Mononuclear cell (primary cell): ENCODE data around the gene LATS1. TPM values are rescaled to one million over a fixed set of nuclear protein-coding genes. Genes with fewer than 3 reads are reported as not detected.
A peak's percentile ranks its signal among the peaks of the same experiment; 100 is the strongest.

Experiments
- H3K27me3 ChIP-seq: 2 replicates; pipeline ENCODE4 v1.6.0; 2011; ENCODE audit warnings: low read length, control low read depth; ENCODE audit not compliant: insufficient read depth
- H3K4me1 ChIP-seq: 2 replicates; pipeline ENCODE4 v1.5.1; 2011; ENCODE audit warnings: mild to moderate bottlenecking, low read length, control low read depth; ENCODE audit not compliant: insufficient read depth
- H3K4me3 ChIP-seq: 2 replicates; pipeline ENCODE4 v1.5.1; 2011; ENCODE audit warnings: mild to moderate bottlenecking, low read length, moderate library complexity
- H3K9me3 ChIP-seq: 2 replicates; pipeline ENCODE4 v1.5.1; 2011; ENCODE audit warnings: low read depth, mild to moderate bottlenecking, control low read depth, low read length
- total RNA-seq: library from RNA; depleted of rRNA; stranded (reverse); fragments of >200 nt; gene quantifications from one replicate; pipeline ENCODE4 v1.2.3, GENCODE V29; 2012

LATS1 gene
- total RNA-seq, 1 donor, result 32.2 TPM

- Histone ChIP-seq H3K9me3 (no peaks in the 10 kb centered on the region), H3K4me1 (peaks cover 20% of the 10 kb centered on the region), H3K4me3 (peak within 1 kb of the TSS; percentile 92), H3K27me3 (no peaks in the 10 kb centered on the region)
Observed at GRCh38 chr6:149648148-149649145, 69.5 kb downstream of the LATS1 start, which contains the start of gene KATNA1. KATNA1 (minus strand) TSS chr6:149648714; CDS start chr6:149638547, 10,167 bp downstream.

- H3K9me3 ChIP-seq, result no peaks in the 10 kb centered on the region
Observed at GRCh38 chr6:149646599-149646998, 71.3 kb downstream of the LATS1 start.

DNA sequence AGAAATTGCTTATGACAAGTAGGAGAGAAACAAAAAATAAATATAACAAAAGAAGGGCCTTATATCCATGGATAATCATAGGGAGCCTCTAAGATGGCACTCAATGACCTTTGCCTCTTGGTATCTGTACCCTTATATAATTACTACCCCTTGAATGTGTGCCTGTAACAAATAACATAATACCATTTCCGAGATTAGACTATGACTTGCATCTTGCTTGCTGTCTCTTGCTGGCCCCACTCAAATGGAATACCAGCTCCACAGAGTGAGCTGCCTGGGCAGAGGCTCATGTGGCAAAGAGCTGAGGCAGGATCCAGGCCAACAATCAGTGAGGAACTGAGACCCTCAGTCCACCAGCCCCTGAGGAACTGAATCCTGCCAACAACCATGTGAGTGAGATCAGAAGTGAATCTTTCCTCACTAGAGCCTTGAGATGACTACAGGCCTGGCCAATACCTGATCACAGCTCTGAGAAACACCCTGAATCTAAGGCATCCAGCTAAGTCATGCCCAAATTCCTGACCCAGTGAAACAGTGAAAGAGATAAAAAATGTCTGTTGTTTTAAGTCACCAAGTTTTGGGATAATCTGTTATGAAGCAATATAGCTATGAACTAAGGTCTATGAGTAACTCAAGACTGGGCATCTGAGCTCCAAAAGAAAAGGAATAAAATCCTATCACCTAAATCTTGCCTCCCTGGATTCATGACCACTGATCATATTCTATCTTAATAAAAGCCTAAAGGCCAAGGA, 74.9 kb downstream of the LATS1 start:
- Histone ChIP-seq H3K4me3 (no peak overlapping the region), H3K27me3 (no peaks in the 10 kb centered on the region), H3K9me3 (no peaks in the 10 kb centered on the region), H3K4me1 (peaks cover 12% of the 10 kb centered on the region)

More at GRCh38 chr6:149646599-149646998, 71.3 kb downstream of the LATS1 start:
- Histone ChIP-seq H3K4me3 (no peak overlapping the region), H3K27me3 (no peaks in the 10 kb centered on the region), H3K4me1 (peaks cover 20% of the 10 kb centered on the region)

DNA sequence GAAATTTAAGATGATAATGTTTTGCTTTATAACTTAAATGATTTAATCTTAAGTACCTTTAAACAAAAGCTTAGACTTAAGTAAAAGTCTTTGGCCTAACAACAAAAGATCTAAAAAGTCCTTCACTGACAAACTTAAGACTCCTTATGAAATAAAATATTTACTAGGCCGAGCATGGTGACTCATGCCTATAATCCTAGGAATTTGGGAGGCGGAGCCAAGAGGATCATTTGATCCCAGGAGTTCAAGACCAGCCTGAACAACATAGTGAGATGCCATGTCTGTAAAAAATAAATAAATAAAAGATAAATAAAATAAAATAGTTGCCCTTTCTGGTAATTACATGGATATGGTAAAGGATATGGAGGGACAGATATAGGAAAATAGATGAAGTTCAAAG, 81.8 kb downstream of the LATS1 start:
- Histone ChIP-seq H3K9me3 (no peaks in the 10 kb centered on the region), H3K4me3 (no peak overlapping the region), H3K4me1 (no peaks in the 10 kb centered on the region), H3K27me3 (no peaks in the 10 kb centered on the region)

GRCh38 chr6:149634315-149634714, 83.6 kb downstream of the LATS1 start:
- Histone ChIP-seq H3K27me3 (no peaks in the 10 kb centered on the region), H3K4me3 (no peak overlapping the region), H3K9me3 (no peaks in the 10 kb centered on the region), H3K4me1 (peaks cover under 1% of the 10 kb centered on the region)

- Histone ChIP-seq H3K27me3 (no peaks in the 10 kb centered on the region), H3K4me3 (no peak overlapping the region), H3K9me3 (no peaks in the 10 kb centered on the region), H3K4me1 (peaks cover 10% of the 10 kb centered on the region)
Observed at GRCh38 chr6:149628875-149629510, 88.9 kb downstream of the LATS1 start.

DNA sequence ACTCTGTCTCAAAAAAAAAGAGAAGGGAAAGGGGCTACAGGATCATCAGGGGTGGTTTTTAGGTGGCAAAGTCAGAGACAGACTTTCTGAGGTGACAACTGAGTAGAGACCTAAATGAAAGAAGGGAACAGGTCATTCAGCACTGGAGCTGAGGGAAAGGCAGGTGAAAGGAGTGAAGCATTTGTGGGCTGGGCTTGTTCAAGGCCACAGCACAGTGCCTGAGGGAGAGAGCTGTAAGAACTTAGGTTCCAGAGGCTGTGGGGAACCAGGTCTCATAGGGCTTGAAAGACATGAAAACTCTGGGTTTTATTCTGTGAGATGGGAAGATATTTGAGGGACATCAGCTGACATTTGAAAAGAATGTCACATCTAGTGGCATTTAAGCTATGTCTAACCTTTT, 90.2 kb downstream of the LATS1 start:
- Histone ChIP-seq H3K27me3 (no peaks in the 10 kb centered on the region), H3K4me3 (no peak overlapping the region), H3K9me3 (no peaks in the 10 kb centered on the region), H3K4me1 (peaks cover 10% of the 10 kb centered on the region)

DNA sequence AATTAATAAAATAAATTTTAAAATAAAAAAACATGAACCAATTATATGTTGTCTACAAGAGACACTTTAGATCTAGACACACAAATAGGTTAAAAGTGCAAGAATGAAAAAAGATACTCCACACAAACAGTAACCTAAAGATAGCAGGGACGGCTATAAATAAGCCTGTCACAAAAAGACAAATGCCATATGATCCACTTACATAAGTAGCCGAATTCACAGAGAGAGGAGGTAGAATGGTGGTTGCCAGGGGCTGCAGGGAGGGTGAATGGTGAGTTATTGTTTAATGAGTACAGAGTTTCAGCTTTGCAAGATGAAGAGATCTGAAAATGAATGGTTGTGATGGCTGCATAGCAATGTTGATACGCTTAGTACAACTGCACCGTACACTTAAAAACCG, 102.1 kb downstream of the LATS1 start:
- Histone ChIP-seq H3K4me3 (no peak overlapping the region), H3K4me1 (no peaks in the 10 kb centered on the region), H3K9me3 (no peaks in the 10 kb centered on the region), H3K27me3 (no peaks in the 10 kb centered on the region)

GRCh38 chr6:149614337-149614736, 103.6 kb downstream of the LATS1 start:
- no peaks in the 10 kb centered on the region for H3K4me1 ChIP-seq
- no peaks in the 10 kb centered on the region for H3K27me3 ChIP-seq

GRCh38 chr6:149608381-149608982, 109.4 kb downstream of the LATS1 start:
- Histone ChIP-seq H3K27me3 (no peaks in the 10 kb centered on the region), H3K4me1 (peaks cover 4% of the 10 kb centered on the region), H3K4me3 (no peak overlapping the region), H3K9me3 (no peaks in the 10 kb centered on the region)

More at GRCh38 chr6:149614337-149614736, 103.6 kb downstream of the LATS1 start:
- H3K4me3 ChIP-seq, result no peak overlapping the region
- H3K9me3 ChIP-seq, result no peaks in the 10 kb centered on the region

Other genes starting within 250 kb of the LATS1 start
- 50.7 TPM for gene ZC3H12D, start 233.1 kb downstream of the LATS1 start, total RNA-seq
- 54.3 TPM for gene PPIL4, start 172.1 kb downstream of the LATS1 start, total RNA-seq
- gene GINM1, start 151.7 kb downstream of the LATS1 start, total RNA-seq, result 20.5 TPM
- 22.0 TPM for gene KATNA1, start 69.4 kb downstream of the LATS1 start, total RNA-seq
- gene NUP43, start 28.4 kb upstream of the LATS1 start, total RNA-seq, result 12.6 TPM
- 34.6 TPM for gene PCMT1, start 31.6 kb upstream of the LATS1 start, total RNA-seq
- gene LRP11, start 146.3 kb upstream of the LATS1 start, total RNA-seq, result 0.21 TPM
- not detected for gene RAET1E, start 180.0 kb upstream of the LATS1 start, total RNA-seq
- gene RAET1G, start 205.0 kb upstream of the LATS1 start, total RNA-seq, result not detected
- 0.94 TPM for gene ULBP2, start 223.9 kb upstream of the LATS1 start, total RNA-seq
- gene ULBP1, start 245.8 kb upstream of the LATS1 start, total RNA-seq, result 0.10 TPM